ENCODE results near the gene ANKRD28.

The ANKRD28 gene

DNA sequence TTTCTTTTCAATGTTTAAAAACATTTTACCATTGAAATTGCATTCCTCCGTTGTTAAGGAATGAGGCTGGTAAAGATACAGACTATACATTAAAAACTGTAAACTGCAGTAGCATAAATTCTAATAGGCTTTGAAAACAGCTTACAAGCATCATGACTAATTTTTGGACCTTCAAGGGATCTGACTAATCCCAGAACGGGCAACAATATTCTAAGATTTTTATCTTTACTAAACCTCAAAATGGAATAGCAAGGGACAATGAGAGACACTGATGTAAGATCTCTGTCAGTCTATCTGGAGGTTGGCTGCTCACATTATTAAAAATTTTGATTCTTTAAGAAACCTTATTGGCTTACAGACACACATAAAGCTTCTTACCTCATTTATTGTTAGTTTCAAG lies 121.5 kb downstream of the ANKRD28 start:
- CTCF ChIA-PET = interaction anchor here (0.5 kb wide), 1 partner anchor 46 kb away, joined by 3 read pairs; no protein-coding TSS in a partner anchor
- no peak for DNase-seq (ENCODE audit: extremely low spot score)
- POLR2A ChIA-PET = no interaction called here
- TF ChIP-seq CTBP1 (IDR thresholded peaks at IDR 0.05; ENCODE audit: borderline replicate concordance) = no peak
- TF ChIP-seq FOXK2 (IDR thresholded peaks at IDR 0.05) = no peak
- TF ChIP-seq ZNF384 (IDR thresholded peaks at IDR 0.05) = no peak

GRCh38 chr3:15673536-15673935 lies 124.2 kb downstream of the ANKRD28 start:
- TF ChIP-seq L3MBTL2 (conservative IDR thresholded peaks at IDR 0.05) = no peak
- TF ChIP-seq FOXK2 (IDR thresholded peaks at IDR 0.05) = no peak
- TF ChIP-seq NFRKB (IDR thresholded peaks at IDR 0.05) = no peak
- no peak for TF ChIP-seq SP1 (IDR thresholded peaks at IDR 0.05)
- TF ChIP-seq FOXA1 (IDR thresholded peaks at IDR 0.05) = no peak
- TF ChIP-seq TARDBP (IDR thresholded peaks at IDR 0.05) = no peak
- no peak for TF ChIP-seq ZNF384 (IDR thresholded peaks at IDR 0.05)
- TF ChIP-seq CTBP1 (IDR thresholded peaks at IDR 0.05; ENCODE audit: borderline replicate concordance) = no peak
- TF ChIP-seq LEF1 (IDR thresholded peaks at IDR 0.05; ENCODE audit: borderline replicate concordance) = no peak
- DNase-seq (ENCODE audit: extremely low spot score) = no peak
- CTCF ChIA-PET = no interaction called here
- POLR2A ChIA-PET = no interaction called here

- ChIA-PET POLR2A (no interaction called here), CTCF (no interaction called here)
- DNase-seq (ENCODE audit: extremely low spot score) = no peak
- TF ChIP-seq CTBP1 (IDR thresholded peaks at IDR 0.05; ENCODE audit: borderline replicate concordance) = no peak
- TF ChIP-seq BHLHE40 (IDR thresholded peaks at IDR 0.05; ENCODE audit: borderline replicate concordance) = no peak
- no peak for TF ChIP-seq HDGF (IDR thresholded peaks at IDR 0.05; ENCODE audit: borderline replicate concordance)
- no peak for TF ChIP-seq NFRKB (IDR thresholded peaks at IDR 0.05)
- TF ChIP-seq FOXA1 (IDR thresholded peaks at IDR 0.05) = no peak
- no peak for TF ChIP-seq ZNF384 (IDR thresholded peaks at IDR 0.05)
- no peak for TF ChIP-seq ELF4 (IDR thresholded peaks at IDR 0.05)
- TF ChIP-seq ARNT (IDR thresholded peaks at IDR 0.05) = no peak
- no peak for TF ChIP-seq SUZ12 (IDR thresholded peaks at IDR 0.05)
- no peak for TF ChIP-seq FOXM1 (IDR thresholded peaks at IDR 0.05; ENCODE audit: borderline replicate concordance)
- TF ChIP-seq PKNOX1 (IDR thresholded peaks at IDR 0.05) = no peak
- no peak for TF ChIP-seq LEF1 (IDR thresholded peaks at IDR 0.05; ENCODE audit: borderline replicate concordance)
- TF ChIP-seq SP1 (IDR thresholded peaks at IDR 0.05) = no peak
- TF ChIP-seq FOXK2 (IDR thresholded peaks at IDR 0.05) = no peak
Observed at GRCh38 chr3:15667484-15667883, 130.3 kb downstream of the ANKRD28 start.

GRCh38 chr3:15666277-15666676 lies 131.5 kb downstream of the ANKRD28 start:
- DNase-seq (ENCODE audit: extremely low spot score) = no peak
- ChIA-PET CTCF (no interaction called here), POLR2A (no interaction called here)
- TF ChIP-seq LEF1 (IDR thresholded peaks at IDR 0.05; ENCODE audit: borderline replicate concordance) (no peak), ELF4 (IDR thresholded peaks at IDR 0.05) (no peak), FOXK2 (IDR thresholded peaks at IDR 0.05) (no peak), L3MBTL2 (conservative IDR thresholded peaks at IDR 0.05) (no peak), PKNOX1 (IDR thresholded peaks at IDR 0.05) (no peak), SP1 (IDR thresholded peaks at IDR 0.05) (no peak), HDGF (IDR thresholded peaks at IDR 0.05; ENCODE audit: borderline replicate concordance) (no peak), CTBP1 (IDR thresholded peaks at IDR 0.05; ENCODE audit: borderline replicate concordance) (no peak), BHLHE40 (IDR thresholded peaks at IDR 0.05; ENCODE audit: borderline replicate concordance) (no peak), FOXA1 (IDR thresholded peaks at IDR 0.05) (no peak)

DNA sequence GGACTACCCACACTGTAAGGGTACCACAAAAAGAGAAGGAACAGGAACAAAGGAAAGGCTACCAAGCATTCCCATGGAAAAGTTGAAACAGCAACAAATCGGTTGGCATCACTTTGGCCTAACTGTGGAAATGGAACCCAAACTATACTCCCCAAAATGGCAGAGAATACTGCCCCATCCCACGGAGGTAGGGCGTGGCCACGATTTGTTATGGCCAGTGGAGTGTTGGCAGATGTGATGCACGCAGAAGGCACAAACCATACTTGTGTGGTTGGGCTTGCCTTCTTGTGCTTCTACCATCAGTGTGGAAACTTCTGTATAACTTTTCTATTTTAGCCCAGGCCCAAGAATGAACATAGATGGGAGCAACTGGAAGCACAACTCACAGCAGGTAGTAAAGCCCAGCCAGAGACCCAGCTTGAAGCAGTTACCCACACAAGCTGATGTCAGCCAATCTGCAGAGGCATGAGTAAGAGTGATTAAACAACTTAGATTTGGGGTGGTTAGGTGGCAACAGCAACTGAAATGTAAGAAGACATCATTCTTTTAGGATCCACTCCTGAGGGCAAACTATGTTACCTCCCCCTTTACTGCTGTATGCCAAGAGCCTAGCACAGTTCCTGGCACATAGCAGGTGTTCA lies 132.1 kb downstream of the ANKRD28 start:
- CTCF ChIA-PET = no interaction called here
- TF ChIP-seq HDGF (IDR thresholded peaks at IDR 0.05; ENCODE audit: borderline replicate concordance) (no peak), L3MBTL2 (conservative IDR thresholded peaks at IDR 0.05) (no peak), ARNT (IDR thresholded peaks at IDR 0.05) (no peak), ZNF384 (IDR thresholded peaks at IDR 0.05) (no peak)
- POLR2A ChIA-PET = no interaction called here
- no peak for DNase-seq (ENCODE audit: extremely low spot score)

GRCh38 chr3:15664144-15664543 lies 133.6 kb downstream of the ANKRD28 start:
- CTCF ChIA-PET = interaction anchor here (0.7 kb wide), 1 partner anchor 29 kb away, joined by 3 read pairs; no protein-coding TSS in a partner anchor

GRCh38 chr3:15660055-15660935 lies 137.5 kb downstream of the ANKRD28 start:
- TF ChIP-seq SUZ12 (IDR thresholded peaks at IDR 0.05) (no peak), TARDBP (IDR thresholded peaks at IDR 0.05) (no peak), NFRKB (IDR thresholded peaks at IDR 0.05) (no peak), FOXK2 (IDR thresholded peaks at IDR 0.05) (no peak), FOXA1 (IDR thresholded peaks at IDR 0.05) (no peak), SP1 (IDR thresholded peaks at IDR 0.05) (no peak), LEF1 (IDR thresholded peaks at IDR 0.05; ENCODE audit: borderline replicate concordance) (no peak), CTBP1 (IDR thresholded peaks at IDR 0.05; ENCODE audit: borderline replicate concordance) (no peak), L3MBTL2 (conservative IDR thresholded peaks at IDR 0.05) (no peak), ELF4 (IDR thresholded peaks at IDR 0.05) (no peak), ARNT (IDR thresholded peaks at IDR 0.05) (no peak), HDGF (IDR thresholded peaks at IDR 0.05; ENCODE audit: borderline replicate concordance) (no peak), FOXM1 (IDR thresholded peaks at IDR 0.05; ENCODE audit: borderline replicate concordance) (no peak), PKNOX1 (IDR thresholded peaks at IDR 0.05) (no peak), BHLHE40 (IDR thresholded peaks at IDR 0.05; ENCODE audit: borderline replicate concordance) (no peak), ZNF384 (IDR thresholded peaks at IDR 0.05) (no peak)
- ChIA-PET CTCF (interaction anchor here (0.6 kb wide), 1 partner anchor 45 kb away, joined by 3 read pairs; no protein-coding TSS in a partner anchor), POLR2A (no interaction called here)
- DNase-seq (ENCODE audit: extremely low spot score) = no peak

More at GRCh38 chr3:15664144-15664543, 133.6 kb downstream of the ANKRD28 start:
- TF ChIP-seq CTBP1 (IDR thresholded peaks at IDR 0.05; ENCODE audit: borderline replicate concordance) = no peak
- TF ChIP-seq BHLHE40 (IDR thresholded peaks at IDR 0.05; ENCODE audit: borderline replicate concordance) = no peak
- no peak for TF ChIP-seq FOXM1 (IDR thresholded peaks at IDR 0.05; ENCODE audit: borderline replicate concordance)
- no peak for TF ChIP-seq SUZ12 (IDR thresholded peaks at IDR 0.05)
- no peak for TF ChIP-seq LEF1 (IDR thresholded peaks at IDR 0.05; ENCODE audit: borderline replicate concordance)
- TF ChIP-seq SP1 (IDR thresholded peaks at IDR 0.05) = no peak
- POLR2A ChIA-PET = no interaction called here
- DNase-seq (ENCODE audit: extremely low spot score) = no peak

All from HEK293T (cell line).